GM23338 (cell line): ENCODE measurements around the gene MOK. TPM values are rescaled to one million over a fixed set of nuclear protein-coding genes. Genes with fewer than 3 reads are reported as not detected.

Source experiments
- ATAC-seq: fragments of 200-7000 bp; cut with Tn5 transposase; 3 replicates; pipeline ENCODE4 v1.9.1; 2020
- DNase-seq: peaks from one replicate; pipeline ENCODE4 v3.0.0-alpha.2; 2015; ENCODE audit warnings: low spot score
- H2AFZ ChIP-seq: fragments of 200-600 bp; sonication (generic); 2 replicates; pipeline ENCODE4 v1.8.0; 2016; ENCODE audit warnings: antibody characterized with exemption, mild to moderate bottlenecking, moderate library complexity
- H3F3A ChIP-seq: fragments of 200-600 bp; sonication (generic); replicated peaks from 2 replicates; pipeline ENCODE4 v1.8.0; 2017; ENCODE audit warnings: antibody characterized with exemption, mixed run types, low read depth
- H3K27ac ChIP-seq: fragments of 200-600 bp; sonication (generic); 2 replicates; pipeline ENCODE4 v1.6.1; 2016; ENCODE audit warnings: low read depth
- H3K27me3 ChIP-seq: fragments of 200-600 bp; sonication (generic); 2 replicates; pipeline ENCODE4 v1.8.0; 2016; ENCODE audit warnings: mild to moderate bottlenecking, mixed run types, moderate library complexity; ENCODE audit not compliant: insufficient read depth
- H3K36me3 ChIP-seq: fragments of 200-600 bp; sonication (generic); 2 replicates; pipeline ENCODE4 v1.8.0; 2016; ENCODE audit warnings: mild to moderate bottlenecking; ENCODE audit not compliant: insufficient read depth
- H3K4me1 ChIP-seq: fragments of 200-600 bp; sonication (generic); 2 replicates; pipeline ENCODE4 v1.8.0; 2016; ENCODE audit warnings: mild to moderate bottlenecking, moderate library complexity; ENCODE audit not compliant: insufficient read depth
- H3K4me2 ChIP-seq: fragments of 200-600 bp; sonication (generic); 2 replicates; pipeline ENCODE4 v1.7.1; 2017; ENCODE audit warnings: mixed run types
- H3K4me3 ChIP-seq: fragments of 200-600 bp; sonication (generic); 2 replicates; pipeline ENCODE4 v1.6.1; 2016; ENCODE audit warnings: mixed run types
- H3K79me2 ChIP-seq: fragments of 200-600 bp; sonication (generic); replicated peaks from 2 replicates; pipeline ENCODE4 v1.8.0; 2017; ENCODE audit warnings: mild to moderate bottlenecking; ENCODE audit not compliant: insufficient read depth
- H3K9me2 ChIP-seq: fragments of 200-600 bp; sonication (generic); 2 replicates; pipeline ENCODE4 v1.8.0; 2017; ENCODE audit not compliant: insufficient read depth
- H4K20me1 ChIP-seq: fragments of 200-600 bp; sonication (generic); replicated peaks from 2 replicates; pipeline ENCODE4 v1.8.0; 2017; ENCODE audit warnings: mild to moderate bottlenecking; ENCODE audit not compliant: insufficient read depth
- H3K27ac Mint-ChIP-seq: 2 replicates; pipeline ENCODE4 v1.8.0; 2020; ENCODE audit warnings: inconsistent platforms, mild to moderate bottlenecking, moderate library complexity, mixed read lengths
- H3K27me3 Mint-ChIP-seq: 3 replicates; pipeline ENCODE4 v1.8.0; 2022; ENCODE audit warnings: low read depth, mild to moderate bottlenecking, moderate library complexity, mixed read lengths, inconsistent platforms; ENCODE audit not compliant: insufficient read depth, poor library complexity
- H3K36me3 Mint-ChIP-seq: 3 replicates; pipeline ENCODE4 v1.8.0; 2021; ENCODE audit warnings: low read depth, mild to moderate bottlenecking, inconsistent platforms, moderate library complexity, mixed read lengths
- H3K4me1 Mint-ChIP-seq: 3 replicates; pipeline ENCODE4 v1.8.0; 2020; ENCODE audit warnings: mild to moderate bottlenecking, inconsistent platforms, mixed read lengths
- H3K4me3 Mint-ChIP-seq: 3 replicates; pipeline ENCODE4 v1.8.0; 2021; ENCODE audit warnings: moderate library complexity, mild to moderate bottlenecking, inconsistent platforms, mixed read lengths
- H3K9me3 Mint-ChIP-seq: 3 replicates; pipeline ENCODE4 v1.8.0; 2020; ENCODE audit warnings: moderate library complexity, mild to moderate bottlenecking, inconsistent platforms, mixed read lengths
- CREB1 ChIP-seq: fragments of 250-450 bp; sonication (Bioruptor Pico); IDR thresholded peaks from 2 replicates; pipeline ENCODE4 v1.5.0; 2020; ENCODE audit warnings: low read depth, mild to moderate bottlenecking, moderate library complexity
- EZH2 ChIP-seq: fragments of 200-600 bp; sonication (generic); IDR thresholded peaks from one replicate; pipeline ENCODE4 v1.8.0; 2017; ENCODE audit warnings: antibody characterized with exemption, mild to moderate bottlenecking, low read depth; ENCODE audit not compliant: unreplicated experiment
- EZH2phosphoT487 ChIP-seq: fragments of 200-600 bp; sonication (generic); IDR thresholded peaks from one replicate; pipeline ENCODE4 v1.8.1; 2018; ENCODE audit warnings: antibody characterized with exemption; ENCODE audit not compliant: unreplicated experiment
- JUNB ChIP-seq: IDR thresholded peaks from one replicate; pipeline ENCODE4 v1.6.1; 2016; ENCODE audit warnings: antibody characterized with exemption; ENCODE audit not compliant: unreplicated experiment
- NANOG ChIP-seq: IDR thresholded peaks from 2 replicates; pipeline ENCODE4 v1.6.1; 2016; ENCODE audit warnings: antibody characterized with exemption, borderline replicate concordance
- POLR2AphosphoS5 ChIP-seq: IDR thresholded peaks from 2 replicates; pipeline ENCODE4 v1.6.1; 2016; ENCODE audit warnings: antibody characterized with exemption, low read depth
- REST ChIP-seq: IDR thresholded peaks from one replicate; pipeline ENCODE4 v1.6.1; 2018; ENCODE audit warnings: antibody characterized with exemption; ENCODE audit not compliant: unreplicated experiment
- STAT1 ChIP-seq: IDR thresholded peaks from one replicate; pipeline ENCODE4 v1.6.1; 2016; ENCODE audit warnings: antibody characterized with exemption; ENCODE audit not compliant: unreplicated experiment
- ZNF114 ChIP-seq: fragments of 250-450 bp; sonication (Bioruptor Pico); IDR thresholded peaks from 2 replicates; pipeline ENCODE4 v1.5.0; 2020; ENCODE audit warnings: mild to moderate bottlenecking, moderate library complexity
- ZNF331 ChIP-seq: fragments of 250-450 bp; sonication (Bioruptor Pico); IDR thresholded peaks from 2 replicates; pipeline ENCODE4 v1.5.0; 2020; ENCODE audit warnings: low read depth, mild to moderate bottlenecking, moderate library complexity
- ZNF462 ChIP-seq: fragments of 250-450 bp; sonication (Bioruptor Pico); IDR thresholded peaks from 2 replicates; pipeline ENCODE4 v1.5.0; 2020; ENCODE audit warnings: mild to moderate bottlenecking, moderate library complexity
- polyA plus RNA-seq: library from polyadenylated mRNA; unstranded; fragments of >200 nt; fragmentation: Nextera tagmentation; extraction: Ambion mirVana; gene quantifications from 2 replicates; pipeline ENCODE4 v1.2.1, GENCODE V29; 2016
- total RNA-seq: library from RNA; depleted of rRNA; stranded (reverse); fragments of >200 nt; shearing (Covaris generic); gene quantifications from 2 replicates; pipeline ENCODE4 v1.2.3, GENCODE V29; 2014
- TF ChIP-seq, protein P1 (sequence below), 2 experiments: fragments of 200-600 bp in 1 of 2; sonication (generic) in 1 of 2; conservative IDR thresholded peaks; 2 replicates each; pipeline versions ENCODE4 v1.5.1 to v1.6.1; 2016 to 2017; ENCODE audit warnings: antibody characterized with exemption in 2 of 2, low read depth in 2 of 2, mild to moderate bottlenecking in 2 of 2, moderate library complexity in 1 of 2
- TF ChIP-seq, protein P2 (sequence below): IDR thresholded peaks from 2 replicates; pipeline ENCODE4 v1.6.1; 2016; ENCODE audit warnings: antibody characterized with exemption

The MOK gene
- total and polyA plus RNA-seq, 2 experiments from 2014 or later = 3.1 TPM

DNA sequence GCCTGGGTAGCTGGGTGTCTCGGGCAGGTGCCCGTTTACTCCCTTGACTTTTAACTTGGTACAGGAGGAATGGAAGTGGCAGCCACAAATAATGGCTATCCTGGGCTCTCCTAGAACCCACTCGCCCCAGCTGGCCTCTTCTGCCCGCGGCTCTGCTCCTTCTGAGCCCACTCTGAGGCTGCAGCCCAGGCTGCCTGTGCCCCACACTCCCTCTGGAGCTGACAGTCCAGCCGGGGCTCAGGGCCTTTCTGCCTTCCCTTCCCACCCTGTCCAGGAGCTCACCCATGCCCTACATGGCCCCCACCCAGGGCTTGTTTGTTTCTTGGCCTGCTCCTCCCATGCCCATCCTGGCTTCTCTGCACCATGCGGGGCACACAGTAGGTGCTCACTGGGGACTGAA lies 30.2 kb upstream of the MOK start:
- no peak for TF ChIP-seq ZNF331 (CRISPR knock-in tag)
- no peak for TF ChIP-seq CREB1
- no peak for TF ChIP-seq NANOG
- TF ChIP-seq EZH2 = no peak
- no peak for TF ChIP-seq ZNF114 (CRISPR knock-in tag)
- TF ChIP-seq EZH2phosphoT487 = no peak
- no peak for TF ChIP-seq JUNB
- TF ChIP-seq, protein P1, sequence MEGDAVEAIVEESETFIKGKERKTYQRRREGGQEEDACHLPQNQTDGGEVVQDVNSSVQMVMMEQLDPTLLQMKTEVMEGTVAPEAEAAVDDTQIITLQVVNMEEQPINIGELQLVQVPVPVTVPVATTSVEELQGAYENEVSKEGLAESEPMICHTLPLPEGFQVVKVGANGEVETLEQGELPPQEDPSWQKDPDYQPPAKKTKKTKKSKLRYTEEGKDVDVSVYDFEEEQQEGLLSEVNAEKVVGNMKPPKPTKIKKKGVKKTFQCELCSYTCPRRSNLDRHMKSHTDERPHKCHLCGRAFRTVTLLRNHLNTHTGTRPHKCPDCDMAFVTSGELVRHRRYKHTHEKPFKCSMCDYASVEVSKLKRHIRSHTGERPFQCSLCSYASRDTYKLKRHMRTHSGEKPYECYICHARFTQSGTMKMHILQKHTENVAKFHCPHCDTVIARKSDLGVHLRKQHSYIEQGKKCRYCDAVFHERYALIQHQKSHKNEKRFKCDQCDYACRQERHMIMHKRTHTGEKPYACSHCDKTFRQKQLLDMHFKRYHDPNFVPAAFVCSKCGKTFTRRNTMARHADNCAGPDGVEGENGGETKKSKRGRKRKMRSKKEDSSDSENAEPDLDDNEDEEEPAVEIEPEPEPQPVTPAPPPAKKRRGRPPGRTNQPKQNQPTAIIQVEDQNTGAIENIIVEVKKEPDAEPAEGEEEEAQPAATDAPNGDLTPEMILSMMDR (conservative IDR thresholded peaks at IDR 0.05; ENCODE audit: low read depth in 2 of 2) = no peak
- TF ChIP-seq REST = no peak
- no peak for TF ChIP-seq STAT1
- no peak for TF ChIP-seq POLR2AphosphoS5
- no peak for TF ChIP-seq ZNF462 (CRISPR knock-in tag)
- TF ChIP-seq, protein P2, sequence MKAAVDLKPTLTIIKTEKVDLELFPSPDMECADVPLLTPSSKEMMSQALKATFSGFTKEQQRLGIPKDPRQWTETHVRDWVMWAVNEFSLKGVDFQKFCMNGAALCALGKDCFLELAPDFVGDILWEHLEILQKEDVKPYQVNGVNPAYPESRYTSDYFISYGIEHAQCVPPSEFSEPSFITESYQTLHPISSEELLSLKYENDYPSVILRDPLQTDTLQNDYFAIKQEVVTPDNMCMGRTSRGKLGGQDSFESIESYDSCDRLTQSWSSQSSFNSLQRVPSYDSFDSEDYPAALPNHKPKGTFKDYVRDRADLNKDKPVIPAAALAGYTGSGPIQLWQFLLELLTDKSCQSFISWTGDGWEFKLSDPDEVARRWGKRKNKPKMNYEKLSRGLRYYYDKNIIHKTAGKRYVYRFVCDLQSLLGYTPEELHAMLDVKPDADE = no peak
- Mint-ChIP-seq H3K4me1 (peaks cover 5% of the 10 kb centered on the region), H3K9me3 (no peaks in the 10 kb centered on the region), H3K27me3 (peaks cover 3% of the 10 kb centered on the region), H3K27ac (no peak overlapping the region), H3K36me3 (peaks cover 19% of the 10 kb centered on the region), H3K4me3 (no peak overlapping the region)
- Histone ChIP-seq H4K20me1 (no peaks in the 10 kb centered on the region), H3K4me2 (no peak overlapping the region), H3K79me2 (no peaks in the 10 kb centered on the region), H3K4me1 (no peaks in the 10 kb centered on the region), H3F3A (no peaks in the 10 kb centered on the region), H2AFZ (no peak overlapping the region), H3K4me3 (no peak overlapping the region), H3K36me3 (no peaks in the 10 kb centered on the region), H3K27ac (no peak overlapping the region), H3K27me3 (no peaks in the 10 kb centered on the region), H3K9me2 (no peaks in the 10 kb centered on the region)
- ATAC-seq (no peak), DNase-seq (no peak)
